AG09309 (cell line): ENCODE measurements around the gene TCEANC2.

ENCODE experiments used
- DNase-seq: peaks from one replicate; pipeline ENCODE4 v3.0.0-alpha.2; 2010; ENCODE audit warnings: low read depth
- H3K4me3 ChIP-seq: 2 replicates; pipeline ENCODE4 v1.5.1; 2011; ENCODE audit warnings: mild to moderate bottlenecking, low read depth, low read length, moderate library complexity; ENCODE audit not compliant: control insufficient read depth
- TF ChIP-seq, protein P1 (sequence below): IDR thresholded peaks from 2 replicates; pipeline ENCODE4 v1.5.1; 2011; ENCODE audit warnings: mild to moderate bottlenecking, low read depth, low read length, inconsistent platforms; ENCODE audit not compliant: insufficient read depth, control insufficient read depth; ENCODE audit errors: missing control alignments

The TCEANC2 gene

DNA sequence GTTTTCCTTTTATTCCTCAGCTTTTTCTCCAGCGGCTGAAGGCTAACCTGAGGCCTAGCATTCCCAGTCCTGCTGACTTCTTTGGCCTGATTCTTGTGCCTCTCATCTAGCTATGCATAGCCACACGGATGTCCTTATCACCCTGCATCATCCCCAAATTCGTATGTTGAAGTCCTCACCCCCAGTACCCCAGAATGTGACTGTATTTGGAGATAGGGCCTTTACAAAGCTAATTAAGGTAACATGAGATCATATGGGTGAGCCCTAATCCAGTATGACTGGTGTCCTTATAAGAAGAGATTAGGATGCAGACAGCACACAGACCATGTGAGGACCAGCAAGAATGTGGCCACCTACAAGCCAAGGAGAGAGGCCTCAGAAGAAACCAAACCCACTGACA, 54.7 kb downstream of the TCEANC2 start:
- no peak overlapping the region for H3K4me3 ChIP-seq

DNA sequence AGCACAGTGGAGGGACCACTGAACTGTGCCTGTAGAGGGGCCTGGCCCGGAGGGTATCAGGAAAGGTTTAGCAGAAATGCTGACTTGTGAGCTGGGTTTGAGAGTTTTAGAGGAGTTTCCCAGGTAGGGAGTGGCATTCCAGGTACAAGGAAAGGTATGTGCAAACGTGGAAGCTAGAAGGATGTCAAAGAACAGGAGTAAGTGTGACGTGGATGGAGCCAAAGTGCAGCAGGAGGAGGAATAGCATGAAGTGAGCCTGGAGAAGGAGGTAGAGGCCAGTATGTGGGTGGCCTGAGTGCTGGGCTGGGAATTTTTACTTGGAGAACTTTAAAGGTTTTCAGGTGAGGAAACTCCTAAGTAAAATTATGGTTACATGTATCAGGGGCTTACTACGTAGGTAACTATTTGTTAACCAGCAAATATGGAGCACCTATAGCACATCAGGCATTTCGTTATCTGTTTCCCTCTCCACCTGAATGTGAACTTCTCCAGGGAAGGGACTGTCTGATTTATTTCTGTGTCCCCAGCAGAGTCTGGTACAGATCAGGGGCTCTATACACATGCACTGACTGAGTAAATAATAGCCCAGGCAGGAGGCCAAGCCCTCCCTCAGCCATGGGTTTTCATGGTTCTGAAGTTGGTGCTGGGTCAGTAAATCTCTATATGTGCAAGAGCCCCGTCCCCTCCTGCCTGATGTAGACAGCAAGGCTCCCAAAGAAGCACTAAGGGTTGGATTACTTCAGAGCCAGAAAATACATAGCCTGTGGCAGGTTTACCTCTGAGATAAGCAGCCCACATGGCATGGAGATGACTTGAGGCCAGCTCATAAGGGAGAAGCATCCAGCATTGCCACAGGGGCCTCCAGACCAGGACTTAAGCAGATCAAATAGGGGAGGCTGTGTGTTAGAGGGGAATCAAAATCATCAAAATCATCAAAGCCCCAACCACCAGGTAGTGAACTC, 56.0 kb downstream of the TCEANC2 start:
- H3K4me3 ChIP-seq = no peak overlapping the region
- TF ChIP-seq, protein P1, sequence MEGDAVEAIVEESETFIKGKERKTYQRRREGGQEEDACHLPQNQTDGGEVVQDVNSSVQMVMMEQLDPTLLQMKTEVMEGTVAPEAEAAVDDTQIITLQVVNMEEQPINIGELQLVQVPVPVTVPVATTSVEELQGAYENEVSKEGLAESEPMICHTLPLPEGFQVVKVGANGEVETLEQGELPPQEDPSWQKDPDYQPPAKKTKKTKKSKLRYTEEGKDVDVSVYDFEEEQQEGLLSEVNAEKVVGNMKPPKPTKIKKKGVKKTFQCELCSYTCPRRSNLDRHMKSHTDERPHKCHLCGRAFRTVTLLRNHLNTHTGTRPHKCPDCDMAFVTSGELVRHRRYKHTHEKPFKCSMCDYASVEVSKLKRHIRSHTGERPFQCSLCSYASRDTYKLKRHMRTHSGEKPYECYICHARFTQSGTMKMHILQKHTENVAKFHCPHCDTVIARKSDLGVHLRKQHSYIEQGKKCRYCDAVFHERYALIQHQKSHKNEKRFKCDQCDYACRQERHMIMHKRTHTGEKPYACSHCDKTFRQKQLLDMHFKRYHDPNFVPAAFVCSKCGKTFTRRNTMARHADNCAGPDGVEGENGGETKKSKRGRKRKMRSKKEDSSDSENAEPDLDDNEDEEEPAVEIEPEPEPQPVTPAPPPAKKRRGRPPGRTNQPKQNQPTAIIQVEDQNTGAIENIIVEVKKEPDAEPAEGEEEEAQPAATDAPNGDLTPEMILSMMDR = no peak
- no peak for DNase-seq

More for the DNA sequence above, 54.7 kb downstream of the TCEANC2 start:
- TF ChIP-seq, protein P1 = no peak
- no peak for DNase-seq

DNA sequence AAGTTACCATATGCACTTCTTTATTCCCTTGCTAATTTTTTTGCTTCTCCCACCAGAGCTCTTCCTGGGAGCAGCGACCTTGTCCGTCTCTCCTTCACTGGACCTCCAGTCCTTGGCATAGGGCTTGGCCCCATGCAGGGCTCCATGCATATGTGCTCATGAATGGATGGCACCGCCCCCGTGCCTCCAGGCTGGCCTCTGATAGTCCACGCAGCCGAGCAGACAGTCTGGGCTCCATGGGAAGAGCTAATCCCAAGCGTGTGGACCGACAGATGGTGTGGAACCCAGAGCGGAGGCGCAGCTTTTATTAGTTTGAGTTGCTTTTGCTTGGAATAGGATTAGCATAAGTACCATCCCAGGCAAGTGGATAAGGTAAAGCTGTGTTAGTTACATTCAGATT, 57.6 kb downstream of the TCEANC2 start:
- TF ChIP-seq, protein P1 = no peak
- no peak for DNase-seq
- no peak overlapping the region for H3K4me3 ChIP-seq

DNA sequence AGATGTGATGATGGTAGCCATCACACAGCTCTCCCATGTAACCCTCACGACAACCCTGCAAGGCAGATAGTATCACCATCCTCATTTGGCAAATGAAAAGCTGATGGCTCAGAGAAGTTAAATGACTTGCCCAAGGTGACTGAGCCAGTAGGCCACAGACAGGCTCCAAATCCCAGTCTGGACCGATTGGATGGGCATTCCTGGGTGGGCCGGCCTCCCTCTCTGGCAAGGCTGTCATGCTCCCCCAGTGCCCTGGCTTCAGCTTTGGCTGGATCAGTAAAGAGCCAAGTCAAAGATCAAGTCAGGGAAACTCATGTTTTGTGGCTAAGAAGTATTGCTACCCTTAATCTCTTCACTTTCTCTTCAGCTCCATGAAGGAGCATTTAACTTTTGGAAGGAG, 58.2 kb downstream of the TCEANC2 start:
- no peak overlapping the region for H3K4me3 ChIP-seq
- DNase-seq = no peak
- TF ChIP-seq, protein P1 = no peak

DNA sequence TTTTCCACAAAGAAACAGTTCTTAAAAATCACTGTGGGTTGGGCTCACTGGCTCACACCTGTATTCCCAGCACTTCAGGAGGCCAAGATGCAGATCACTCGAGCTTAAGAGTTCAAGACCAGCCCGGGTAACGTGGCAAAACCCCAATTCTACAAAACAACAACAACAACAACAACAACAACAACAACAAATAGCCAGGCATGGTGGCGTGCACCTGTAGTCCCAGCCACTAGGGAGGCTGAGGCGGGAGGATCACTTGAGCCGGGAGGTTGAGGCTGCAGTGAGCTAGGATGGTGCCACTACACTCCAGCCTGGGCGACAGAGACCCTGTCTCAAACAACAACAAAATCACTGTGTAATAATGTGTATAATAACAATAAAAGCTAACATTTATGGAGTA, 58.6 kb downstream of the TCEANC2 start:
- TF ChIP-seq, protein P1 = no peak
- H3K4me3 ChIP-seq = no peak overlapping the region
- DNase-seq = no peak

DNA sequence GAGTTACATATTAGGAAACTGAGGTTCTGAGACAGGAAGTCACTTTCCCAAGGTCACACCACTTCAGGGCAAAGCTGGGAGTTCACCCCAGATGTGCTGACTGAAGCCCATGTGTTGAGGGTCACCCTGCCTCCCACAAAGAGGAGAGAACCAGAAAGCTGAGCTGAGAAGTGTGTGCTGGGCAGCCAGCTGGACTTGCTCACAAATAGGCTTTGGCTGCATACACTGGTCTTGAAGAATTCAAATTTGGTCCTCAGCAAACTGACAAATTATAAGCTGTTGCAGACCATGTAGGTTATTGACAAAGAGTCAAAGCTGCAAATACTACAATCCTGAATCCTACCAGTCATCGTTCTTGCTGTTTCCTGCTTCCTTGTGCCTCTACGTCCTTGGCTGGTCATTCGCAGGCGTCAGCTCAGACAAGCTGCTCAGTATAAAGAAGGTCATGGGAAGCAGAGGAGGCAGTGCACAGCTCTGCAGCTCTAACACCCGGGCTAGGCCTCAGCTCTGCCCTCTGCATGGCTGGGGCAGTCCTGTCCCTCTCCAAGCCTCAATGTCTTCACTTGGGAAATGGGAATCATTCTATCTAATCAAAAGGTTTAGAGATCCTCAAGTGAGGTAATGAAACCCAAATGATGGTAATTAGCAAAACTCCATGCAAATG, 59.4 kb downstream of the TCEANC2 start:
- TF ChIP-seq, protein P1 = no peak

More for the DNA sequence above, 59.4 kb downstream of the TCEANC2 start:
- H3K4me3 ChIP-seq = no peak overlapping the region
- DNase-seq = no peak
